Erythroblast (primary cell): ENCODE measurements around the gene NUDT13.

Source experiments
- GATA1 ChIP-seq: IDR thresholded peaks from 2 replicates; pipeline ENCODE4 v1.6.1; 2011; ENCODE audit warnings: low read depth, mild to moderate bottlenecking, control low read depth, low read length, moderate library complexity
- POLR2A ChIP-seq: IDR thresholded peaks from 2 replicates; pipeline ENCODE4 v1.6.1; 2011; ENCODE audit warnings: mild to moderate bottlenecking, low read length

DNA sequence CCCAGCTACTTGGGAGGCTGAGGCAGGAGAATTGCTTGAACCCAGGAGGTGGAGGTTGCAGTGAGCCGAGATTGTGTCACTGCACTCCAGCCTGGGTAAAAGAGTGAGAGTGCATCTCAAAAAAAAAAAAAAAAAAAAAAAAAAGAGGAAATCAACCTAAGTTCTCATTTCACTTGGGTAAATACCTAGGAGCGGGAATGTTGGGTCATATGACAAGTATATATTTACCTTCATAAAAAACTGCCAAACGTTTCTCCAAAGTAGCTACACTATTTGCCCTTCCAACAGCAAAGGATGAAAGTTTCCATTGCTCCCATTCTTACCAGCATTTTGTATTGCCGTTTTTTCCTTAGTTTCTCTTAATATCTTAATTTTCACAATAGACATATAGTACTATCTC is 23.4 kb upstream of the NUDT13 start:
- TF ChIP-seq POLR2A (no peak), GATA1 (no peak)
